PC-9 (cell line): Measurements from ENCODE around the gene GLB1L3. TPM values are rescaled to one million over a fixed set of nuclear protein-coding genes. Genes with fewer than 3 reads are reported as not detected.

Source experiments
- BruUV-seq: library from RNA; stranded (reverse); fragments of 400-500 nt; replicated peaks from 2 replicates; lab custom pipeline; 2021; lab: Mats Ljungman, UMichigan
- CTCF ChIA-PET: fragments of 300-600 bp; sonication (Branson Sonifier 250); formaldehyde crosslinking; loops from one replicate; lab custom pipeline; 2022; ENCODE audit warnings: antibody characterized with exemption; lab: Charles Lee
- POLR2A ChIA-PET: fragments of 300-600 bp; sonication (Branson Sonifier 250); formaldehyde crosslinking; loops from one replicate; lab custom pipeline; 2022; ENCODE audit warnings: antibody characterized with exemption; ENCODE audit not compliant: unreplicated experiment; lab: Charles Lee
- DNase-seq, 2 experiments: peaks; one replicate each; pipeline versions ENCODE4 v3.0.0 to v3.0.0-alpha.2; 2015 to 2022; ENCODE audit warnings: mixed read lengths in 1 of 2
- H2AFZ ChIP-seq: fragments of 200-600 bp; sonication (generic); 2 replicates; pipeline ENCODE4 v1.8.1; 2017; ENCODE audit warnings: antibody characterized with exemption
- H3F3A ChIP-seq: fragments of 200-600 bp; sonication (generic); 2 replicates; pipeline ENCODE4 v1.8.1; 2017; ENCODE audit warnings: antibody characterized with exemption, mild to moderate bottlenecking, low read depth; ENCODE audit not compliant: insufficient read depth
- H3K27ac ChIP-seq: fragments of 200-600 bp; sonication (generic); 2 replicates; pipeline ENCODE4 v1.6.1; 2016; ENCODE audit warnings: mixed run types
- H3K27me3 ChIP-seq: fragments of 200-600 bp; sonication (generic); 2 replicates; pipeline ENCODE4 v1.6.1; 2016; ENCODE audit warnings: low read depth, mixed run types; ENCODE audit not compliant: insufficient read depth
- H3K36me3 ChIP-seq: fragments of 200-600 bp; sonication (generic); 2 replicates; pipeline ENCODE4 v1.6.1; 2016; ENCODE audit warnings: low read depth, mixed run types
- H3K4me1 ChIP-seq: fragments of 200-600 bp; sonication (generic); replicated peaks from 2 replicates; pipeline ENCODE4 v1.6.1; 2016; ENCODE audit warnings: mixed run types; ENCODE audit not compliant: insufficient read depth
- H3K4me2 ChIP-seq: fragments of 200-600 bp; sonication (generic); 2 replicates; pipeline ENCODE4 v1.6.1; 2017; ENCODE audit warnings: mixed run types
- H3K4me3 ChIP-seq: fragments of 200-600 bp; sonication (generic); 2 replicates; pipeline ENCODE4 v1.6.1; 2016; ENCODE audit warnings: mixed run types
- H3K79me2 ChIP-seq: fragments of 200-600 bp; sonication (generic); 2 replicates; pipeline ENCODE4 v1.6.1; 2017; ENCODE audit warnings: low read depth, mixed run types
- H3K9me2 ChIP-seq: fragments of 200-600 bp; sonication (generic); 2 replicates; pipeline ENCODE4 v1.8.1; 2017; ENCODE audit warnings: mild to moderate bottlenecking; ENCODE audit not compliant: insufficient read depth
- H3K9me3 ChIP-seq: fragments of 200-600 bp; sonication (generic); 2 replicates; pipeline ENCODE4 v1.8.1; 2016; ENCODE audit warnings: low read depth; ENCODE audit not compliant: insufficient read depth
- H4K20me1 ChIP-seq: fragments of 200-600 bp; sonication (generic); 2 replicates; pipeline ENCODE4 v1.8.1; 2017; ENCODE audit not compliant: insufficient read depth
- CTCF ChIP-seq: fragments of 200-600 bp; sonication (generic); conservative IDR thresholded peaks from 2 replicates; pipeline ENCODE4 v1.6.1; 2017; ENCODE audit warnings: mixed run types, antibody characterized with exemption, mild to moderate bottlenecking, moderate library complexity
- EZH2 ChIP-seq: fragments of 200-600 bp; sonication (generic); IDR thresholded peaks from 2 replicates; pipeline ENCODE4 v1.8.0; 2017; ENCODE audit warnings: antibody characterized with exemption, low read depth
- intact Hi-C: fragments of 100-400 bp; cut with micrococcal nuclease; formaldehyde crosslinking; loops from one replicate; pipeline ENCODE4 v1.10.0; 2022; ENCODE audit not compliant: unreplicated experiment
- total RNA-seq: library from RNA; stranded (reverse); gene quantifications from 2 replicates; pipeline ENCODE4 v1.2.3, GENCODE V29; 2021

Gene GLB1L3
- total RNA-seq, 1 experiment from 2014 or later, result not detected

GRCh38 chr11:134332782-134333181, 56.6 kb downstream of the GLB1L3 start:
- CTCF ChIA-PET, result no interaction called here
- H3K4me3 ChIP-seq, result peak overlapping the region; percentile 99
- H3K9me3 ChIP-seq, result no peaks in the 10 kb centered on the region
- intact Hi-C loops, result loop anchor here (5.0 kb wide), 1 partner anchor 80 kb away; the partner anchor contains the start of genes ACAD8 and THYN1
- no peak for DNase-seq
- peaks cover 13% of the 10 kb centered on the region for H3K79me2 ChIP-seq
- no peak overlapping the region for H3K27ac ChIP-seq
- H3F3A ChIP-seq, result peaks cover 11% of the 10 kb centered on the region; the same call in 1 of the 2 replicates
- peak overlapping the region; percentile 92 for H3K4me2 ChIP-seq
- BruUV-seq, result TSS peak; percentile 40
- 0 out of 2 replicates have a peak, but pooled peaks cover 6% of the 10 kb centered on the region for H3K27me3 ChIP-seq
- no peaks in the 10 kb centered on the region for H3K9me2 ChIP-seq
- H4K20me1 ChIP-seq, result no peaks in the 10 kb centered on the region; the same call in 1 of the 2 replicates
- TF ChIP-seq EZH2 (no peak), CTCF (no peak)
- peak overlapping the region; percentile 99 for H2AFZ ChIP-seq
- no peaks in the 10 kb centered on the region for H3K36me3 ChIP-seq
- POLR2A ChIA-PET, result no interaction called here
- H3K4me1 ChIP-seq, result peaks cover 32% of the 10 kb centered on the region

- Histone ChIP-seq H3K27ac (no peak overlapping the region), H3K4me3 (no peak overlapping the region; the same call in 1 of the 2 replicates), H3K9me2 (no peaks in the 10 kb centered on the region), H3K79me2 (peaks cover 13% of the 10 kb centered on the region), H2AFZ (no peak overlapping the region), H3K27me3 (0 out of 2 replicates have a peak, but pooled peaks cover 6% of the 10 kb centered on the region), H3K36me3 (no peaks in the 10 kb centered on the region), H3F3A (peaks cover 11% of the 10 kb centered on the region; the same call in 1 of the 2 replicates), H3K4me2 (peak overlapping the region; percentile 92), H3K9me3 (no peaks in the 10 kb centered on the region), H3K4me1 (peaks cover 32% of the 10 kb centered on the region), H4K20me1 (no peaks in the 10 kb centered on the region; the same call in 1 of the 2 replicates)
- no TSS peak for BruUV-seq
- intact Hi-C loops, result loop anchor here (5.0 kb wide), 1 partner anchor 81 kb away; the partner anchor contains the start of genes ACAD8 and THYN1
- no peak for TF ChIP-seq CTCF
- TF ChIP-seq EZH2, result no peak
- ChIA-PET POLR2A (no interaction called here), CTCF (no interaction called here)
- no peak for DNase-seq
Measured at GRCh38 chr11:134333312-134333711, 57.1 kb downstream of the GLB1L3 start.

GRCh38 chr11:134333946-134334345, 57.8 kb downstream of the GLB1L3 start:
- ChIA-PET CTCF (no interaction called here), POLR2A (no interaction called here)
- H4K20me1 ChIP-seq, result no peaks in the 10 kb centered on the region; the same call in 1 of the 2 replicates
- BruUV-seq, result no TSS peak
- H3F3A ChIP-seq, result peaks cover 14% of the 10 kb centered on the region; the same call in 1 of the 2 replicates
- H3K36me3 ChIP-seq, result no peaks in the 10 kb centered on the region
- H3K9me3 ChIP-seq, result no peaks in the 10 kb centered on the region
- intact Hi-C loops, result loop anchor here (5.0 kb wide), 1 partner anchor 82 kb away; the partner anchor contains the start of genes ACAD8 and THYN1
- no peak overlapping the region for H2AFZ ChIP-seq
- H3K4me1 ChIP-seq, result peaks cover 34% of the 10 kb centered on the region
- no peak for DNase-seq
- TF ChIP-seq CTCF, result no peak
- no peak overlapping the region for H3K4me3 ChIP-seq
- H3K4me2 ChIP-seq, result no peak overlapping the region
- H3K27me3 ChIP-seq, result 0 out of 2 replicates have a peak, but pooled peaks cover 6% of the 10 kb centered on the region
- H3K27ac ChIP-seq, result no peak overlapping the region
- H3K9me2 ChIP-seq, result no peaks in the 10 kb centered on the region
- H3K79me2 ChIP-seq, result peaks cover 13% of the 10 kb centered on the region
